ENCODE measurements around the gene RASSF4. TPM values are rescaled to one million over a fixed set of nuclear protein-coding genes. Genes with fewer than 3 reads are reported as not detected.

The RASSF4 gene
- total RNA-seq, 2 experiments from 2014 or later: 0.76 to 1.6 TPM

DNA sequence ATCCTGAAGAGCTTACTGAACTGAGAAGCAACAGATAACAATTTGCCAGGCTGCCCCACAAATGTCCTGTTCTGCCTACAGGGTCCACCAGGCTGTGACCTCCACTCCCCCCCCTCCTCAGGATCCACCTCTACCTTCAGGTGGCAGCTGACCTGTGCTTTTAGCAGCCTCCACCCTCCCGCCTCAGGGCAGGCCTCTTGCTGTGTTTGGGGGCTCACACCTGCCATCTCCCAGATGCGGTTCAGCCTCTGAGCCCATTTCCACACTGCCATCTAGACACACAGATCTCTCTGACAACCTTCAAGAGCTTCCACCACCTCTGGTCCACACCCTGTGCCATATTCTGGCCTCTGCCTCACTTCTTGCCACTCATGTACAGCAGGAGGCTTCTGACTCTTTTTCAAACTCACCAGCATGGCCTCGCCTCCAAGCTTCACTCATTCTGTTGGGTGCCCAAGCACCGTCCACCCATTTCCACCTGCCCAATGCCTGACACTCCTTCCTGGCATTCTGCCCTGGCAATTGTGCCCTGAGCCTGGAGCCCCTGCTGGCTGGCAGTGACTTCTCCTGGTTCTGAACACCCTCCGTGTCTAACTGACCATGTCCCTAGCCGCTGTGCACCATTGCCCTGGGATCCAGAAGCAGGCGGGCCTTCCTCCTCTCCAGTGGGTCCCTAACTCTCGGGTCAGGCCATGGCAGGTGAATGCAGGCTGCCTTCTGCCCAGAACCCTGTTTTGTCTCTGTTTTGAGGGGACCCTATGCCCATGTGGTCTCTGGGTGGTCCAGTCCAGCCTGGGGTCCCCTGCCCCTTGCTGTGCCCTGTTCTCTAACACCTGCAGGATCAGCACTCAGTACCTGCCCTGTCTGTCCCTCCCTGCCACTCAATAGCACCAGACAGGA, 30.0 kb upstream of the RASSF4 start:
- ATAC-seq (no peak), DNase-seq (no peak)
- POLR2A ChIA-PET: no interaction called here
- Mint-ChIP-seq H3K9me3 (ENCODE audit: insufficient read depth) (no peaks in the 10 kb centered on the region), H3K4me3 (no peak overlapping the region), H3K4me1 (ENCODE audit: low read depth) (peaks cover 12% of the 10 kb centered on the region), H3K27me3 (ENCODE audit: low read depth) (no peaks in the 10 kb centered on the region), H3K27ac (no peak overlapping the region), H3K36me3 (ENCODE audit: low read depth) (no peaks in the 10 kb centered on the region)
- CTCF ChIA-PET: interaction anchor here (0.9 kb wide), 1 partner anchor 36 kb away, joined by 3 read pairs; no protein-coding TSS in a partner anchor

DNA sequence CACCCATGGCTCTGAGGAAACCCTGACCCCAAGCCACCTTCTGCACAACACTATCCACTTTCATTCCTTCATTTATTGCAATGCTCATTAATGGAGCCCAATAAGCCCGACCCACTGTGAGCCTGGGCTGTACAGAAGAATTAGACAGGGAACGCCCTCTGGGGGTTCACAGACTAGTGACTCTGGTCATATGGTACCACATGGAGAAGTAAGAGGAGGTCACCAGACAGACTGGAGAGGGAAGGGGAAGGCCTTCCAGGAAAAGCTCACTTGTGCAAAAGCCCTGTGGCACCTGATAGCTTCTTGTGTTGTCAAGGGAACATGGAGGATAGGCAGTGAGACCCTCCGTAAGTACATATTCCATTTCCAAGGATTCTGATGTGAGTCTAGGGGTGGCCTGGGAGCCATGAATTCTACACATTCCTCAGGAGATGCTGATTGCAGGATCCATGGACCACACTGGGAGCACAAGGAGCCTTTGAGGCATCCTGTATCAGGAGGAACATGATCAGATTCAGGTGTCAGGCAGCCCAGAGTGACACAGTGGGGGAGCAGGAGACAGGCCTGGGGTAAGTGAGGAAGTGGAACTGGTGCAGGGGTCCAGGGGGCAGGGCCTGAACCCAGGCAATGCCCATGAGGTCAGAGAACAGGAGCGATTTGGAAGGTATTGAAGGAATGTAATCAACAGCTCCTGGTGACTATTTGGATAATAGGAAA, 28.5 kb upstream of the RASSF4 start:
- ChIA-PET CTCF (interaction anchor here (2.3 kb wide), 1 partner anchor 22 kb away, joined by 14 read pairs; no protein-coding TSS in a partner anchor), POLR2A (interaction anchor here (0.7 kb wide), 1 partner anchor 543 kb away, joined by 3 read pairs; no protein-coding TSS in a partner anchor)
- ATAC-seq: no peak
- H3K9me3 Mint-ChIP-seq (ENCODE audit: insufficient read depth): no peaks in the 10 kb centered on the region
- H3K27me3 Mint-ChIP-seq (ENCODE audit: low read depth): no peaks in the 10 kb centered on the region
- no peak overlapping the region for H3K4me3 Mint-ChIP-seq
- DNase-seq: no peak
- H3K27ac Mint-ChIP-seq: no peak overlapping the region
- H3K4me1 Mint-ChIP-seq (ENCODE audit: low read depth): peaks cover 22% of the 10 kb centered on the region
- no peaks in the 10 kb centered on the region for H3K36me3 Mint-ChIP-seq (ENCODE audit: low read depth)

DNA sequence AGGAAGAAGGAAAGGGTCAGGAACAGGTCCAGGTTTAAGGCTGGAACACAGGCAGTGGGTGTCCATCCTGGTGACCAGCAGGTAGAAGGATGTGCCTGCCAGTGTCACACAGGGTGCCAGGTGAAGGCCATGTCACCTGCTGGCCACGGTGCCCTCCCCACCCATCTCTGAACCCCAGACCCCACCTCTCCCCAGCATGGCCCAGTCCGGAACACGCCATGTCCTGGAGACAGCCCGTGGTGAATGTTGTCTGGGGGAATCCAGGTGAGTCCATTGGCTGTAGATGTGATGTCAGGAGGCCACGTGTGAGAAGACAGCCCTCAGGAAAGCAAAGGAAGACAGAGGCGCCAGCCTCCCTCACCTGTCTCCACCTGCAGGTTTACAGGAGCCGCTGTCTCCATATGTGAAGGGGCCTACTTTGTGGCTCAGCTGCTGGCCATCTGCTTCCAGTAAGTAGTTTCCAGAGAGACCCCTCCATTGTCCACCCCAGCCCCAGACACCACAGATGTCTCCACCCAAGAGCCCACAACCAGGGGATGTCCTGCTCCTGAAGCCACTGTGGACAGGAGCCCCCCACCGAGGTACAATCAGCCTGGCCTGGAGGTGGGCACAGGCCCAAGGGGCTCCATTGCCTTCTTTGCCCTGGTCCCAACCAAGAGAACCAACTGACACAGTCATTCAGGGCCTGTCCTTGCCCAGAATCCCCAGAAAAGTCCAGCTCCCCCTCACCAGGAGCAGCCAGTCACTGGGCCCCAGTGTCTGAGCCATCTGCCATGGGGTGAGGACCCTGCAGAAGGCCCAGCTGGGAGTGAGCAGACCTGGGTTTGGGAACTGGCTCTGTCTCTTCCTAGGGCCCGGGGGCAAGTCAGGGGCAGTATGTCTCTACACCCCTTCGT, 27.7 kb upstream of the RASSF4 start:
- ATAC-seq (no peak), DNase-seq (no peak)
- Mint-ChIP-seq H3K27me3 (ENCODE audit: low read depth) (no peaks in the 10 kb centered on the region), H3K27ac (no peak overlapping the region), H3K4me1 (ENCODE audit: low read depth) (peaks cover 29% of the 10 kb centered on the region), H3K9me3 (ENCODE audit: insufficient read depth) (no peaks in the 10 kb centered on the region), H3K36me3 (ENCODE audit: low read depth) (no peaks in the 10 kb centered on the region), H3K4me3 (no peak overlapping the region)
- ChIA-PET CTCF (interaction anchor here (1.3 to 2.8 kb wide), 16 partner anchors 10 to 109 kb away, joined by 3 to 53 read pairs (median 14); partner anchors contain the start of genes DEPP1 and ZNF22), POLR2A (interaction anchor here (0.7 to 1.4 kb wide), 3 partner anchors 19 to 544 kb away, joined by 3 to 6 read pairs (median 3); no protein-coding TSS in a partner anchor)

DNA sequence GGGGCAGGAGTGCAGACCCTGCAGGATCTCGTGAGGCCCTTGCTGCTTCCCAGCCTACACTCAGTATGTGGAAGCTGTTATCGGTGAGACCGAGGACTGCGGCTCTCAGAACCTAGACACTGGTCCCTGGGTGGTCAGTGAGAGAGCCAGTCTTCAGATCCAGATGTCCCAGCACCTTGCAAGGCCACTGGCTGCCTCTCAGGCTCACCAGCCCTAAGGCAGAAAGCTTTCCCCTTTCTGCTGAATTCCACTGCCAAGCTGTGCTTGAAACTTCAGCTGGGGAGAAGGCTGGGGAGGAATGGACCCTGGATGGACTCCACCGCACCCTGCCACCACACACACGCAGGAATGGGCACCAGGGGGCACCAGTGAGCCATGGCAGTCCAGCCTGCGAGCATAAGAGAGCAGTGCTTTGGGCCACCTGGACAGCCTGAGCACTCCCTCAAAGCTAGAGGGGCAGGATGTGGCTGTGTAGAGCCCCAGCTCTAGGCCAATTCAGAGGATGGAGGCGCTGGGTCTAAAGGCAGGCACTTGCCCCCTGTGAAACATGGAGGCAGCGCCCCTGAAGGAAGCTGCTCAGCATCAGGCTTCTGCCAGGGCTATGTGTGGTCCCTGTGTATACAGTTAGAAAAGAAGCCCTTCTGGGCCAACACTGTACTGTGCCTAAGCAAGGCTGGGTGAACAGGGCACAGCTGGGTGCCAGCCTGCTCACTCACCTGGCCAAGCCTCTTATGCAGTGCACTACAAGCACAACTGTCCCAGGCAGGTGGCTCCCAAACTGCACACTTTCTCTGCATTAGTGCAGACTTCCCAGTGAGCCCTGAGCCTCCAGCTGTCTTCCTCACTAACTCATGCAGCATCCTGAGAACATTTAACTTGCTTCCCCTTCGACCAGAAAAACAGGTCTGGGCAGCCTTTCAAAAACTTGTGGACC, 26.8 kb upstream of the RASSF4 start:
- H3K27me3 Mint-ChIP-seq (ENCODE audit: low read depth): no peaks in the 10 kb centered on the region
- POLR2A ChIA-PET: interaction anchor here (0.8 to 1.4 kb wide), 4 partner anchors 18 to 67 kb away, joined by 3 to 6 read pairs (median 3); no protein-coding TSS in a partner anchor
- CTCF ChIA-PET: interaction anchor here (0.6 to 2.8 kb wide), 31 partner anchors 9 to 317 kb away, joined by 3 to 53 read pairs (median 6); partner anchors contain the start of genes DEPP1, TMEM72 and ZNF22
- H3K27ac Mint-ChIP-seq: peak overlapping the region; percentile 41
- ATAC-seq: peak; percentile 98
- no peaks in the 10 kb centered on the region for H3K9me3 Mint-ChIP-seq (ENCODE audit: insufficient read depth)
- no peak overlapping the region for H3K4me3 Mint-ChIP-seq
- peak; percentile 89 for DNase-seq
- no peaks in the 10 kb centered on the region for H3K36me3 Mint-ChIP-seq (ENCODE audit: low read depth)
- H3K4me1 Mint-ChIP-seq (ENCODE audit: low read depth): peaks cover 34% of the 10 kb centered on the region

DNA sequence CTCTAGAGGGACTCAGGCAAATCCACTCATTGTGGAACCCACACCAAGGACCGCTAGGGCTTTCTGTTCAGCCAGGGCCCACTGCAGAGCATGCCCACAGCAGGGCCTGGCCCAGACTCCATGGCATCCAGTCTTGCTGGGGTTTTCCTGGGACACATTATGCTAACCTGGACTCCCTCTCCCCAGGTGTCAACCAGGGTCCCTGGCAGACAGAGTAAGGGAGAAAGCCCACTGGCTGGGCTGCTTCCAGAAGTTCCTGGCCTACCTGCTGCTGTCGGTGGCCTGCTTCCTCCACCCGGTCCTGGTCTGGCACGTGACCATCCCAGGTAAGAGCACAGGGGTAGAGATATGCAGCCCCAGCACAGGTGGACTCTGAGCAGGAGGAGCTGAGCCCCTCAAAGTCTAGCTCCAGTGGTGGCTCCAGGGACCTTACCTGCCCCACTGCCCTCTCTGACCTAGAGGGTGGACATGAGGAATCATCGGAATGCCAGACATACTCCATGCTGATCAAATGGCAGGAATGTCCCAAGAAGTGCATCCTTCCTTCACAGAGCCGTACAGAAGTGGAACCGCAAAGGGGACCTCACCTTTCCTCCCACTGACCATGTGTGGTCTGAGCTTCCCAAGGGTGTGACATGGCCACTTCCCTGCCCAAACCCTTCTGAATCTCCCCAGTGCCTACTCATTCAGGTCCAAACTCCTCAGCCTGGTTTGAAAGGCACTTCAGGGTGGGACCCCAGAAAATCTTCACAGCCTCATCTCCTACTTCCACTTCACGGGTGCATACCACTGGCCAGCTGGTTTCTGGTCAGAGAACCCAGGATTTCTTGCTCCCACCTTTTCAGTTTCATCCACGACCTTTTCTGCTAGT, 25.9 kb upstream of the RASSF4 start:
- Mint-ChIP-seq H3K27ac (peak overlapping the region; percentile 41), H3K27me3 (ENCODE audit: low read depth) (no peaks in the 10 kb centered on the region), H3K4me3 (no peak overlapping the region), H3K4me1 (ENCODE audit: low read depth) (peaks cover 34% of the 10 kb centered on the region), H3K9me3 (ENCODE audit: insufficient read depth) (no peaks in the 10 kb centered on the region), H3K36me3 (ENCODE audit: low read depth) (no peaks in the 10 kb centered on the region)
- ChIA-PET POLR2A (interaction anchor here (0.8 to 1.4 kb wide), 4 partner anchors 17 to 67 kb away, joined by 3 to 6 read pairs (median 3); no protein-coding TSS in a partner anchor), CTCF (interaction anchor here (0.6 to 2.8 kb wide), 32 partner anchors 8 to 316 kb away, joined by 3 to 53 read pairs (median 6); partner anchors contain the start of genes DEPP1, TMEM72 and ZNF22)
- DNase-seq (no peak), ATAC-seq (no peak)

DNA sequence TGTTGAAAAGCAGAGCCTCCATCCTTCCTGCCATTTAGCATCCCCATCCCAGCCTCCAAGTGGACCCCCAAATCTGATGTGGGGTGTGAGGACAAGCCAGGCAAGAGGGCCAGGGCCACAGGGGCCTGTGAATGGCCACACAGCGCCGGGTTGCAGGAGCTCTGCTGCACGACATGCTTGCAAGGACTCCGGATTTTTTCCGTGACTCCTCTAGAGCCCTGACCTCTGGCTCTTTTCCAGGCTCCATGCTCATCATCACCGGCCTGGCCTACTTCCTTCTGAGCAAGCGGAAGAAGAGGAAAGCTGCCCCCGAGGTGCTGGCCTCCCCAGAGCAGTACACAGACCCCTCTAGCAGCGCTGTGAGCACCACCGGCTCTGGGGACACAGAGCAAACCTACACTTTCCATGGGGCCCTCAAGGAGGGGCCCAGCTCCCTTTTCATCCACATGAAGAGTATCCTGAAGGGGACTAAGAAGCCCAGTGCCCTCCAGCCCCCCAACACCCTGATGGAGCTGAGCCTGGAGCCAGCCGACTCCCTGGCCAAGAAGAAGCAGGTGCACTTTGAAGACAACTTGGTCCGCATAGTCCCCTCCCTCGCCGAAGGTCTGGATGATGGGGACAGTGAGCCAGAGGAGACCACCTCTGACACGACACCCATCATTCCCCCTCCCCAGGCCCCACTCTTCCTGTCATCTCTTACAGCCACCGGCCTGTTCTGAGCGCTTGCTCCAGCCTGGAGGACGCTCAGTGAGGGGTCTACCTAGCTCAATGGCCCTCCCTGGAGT, 25.0 kb upstream of the RASSF4 start:
- H3K27ac Mint-ChIP-seq: no peak overlapping the region
- no peaks in the 10 kb centered on the region for H3K27me3 Mint-ChIP-seq (ENCODE audit: low read depth)
- H3K4me3 Mint-ChIP-seq: no peak overlapping the region
- CTCF ChIA-PET: interaction anchor here (1.1 to 2.8 kb wide), 5 partner anchors 18 to 74 kb away, joined by 3 to 35 read pairs (median 7); no protein-coding TSS in a partner anchor
- ATAC-seq (no peak), DNase-seq (no peak)
- no peaks in the 10 kb centered on the region for H3K9me3 Mint-ChIP-seq (ENCODE audit: insufficient read depth)
- H3K4me1 Mint-ChIP-seq (ENCODE audit: low read depth): peaks cover 39% of the 10 kb centered on the region
- no peaks in the 10 kb centered on the region for H3K36me3 Mint-ChIP-seq (ENCODE audit: low read depth)
- POLR2A ChIA-PET: interaction anchor here (1.0 kb wide), 1 partner anchor 39 kb away, joined by 3 read pairs; no protein-coding TSS in a partner anchor

DNA sequence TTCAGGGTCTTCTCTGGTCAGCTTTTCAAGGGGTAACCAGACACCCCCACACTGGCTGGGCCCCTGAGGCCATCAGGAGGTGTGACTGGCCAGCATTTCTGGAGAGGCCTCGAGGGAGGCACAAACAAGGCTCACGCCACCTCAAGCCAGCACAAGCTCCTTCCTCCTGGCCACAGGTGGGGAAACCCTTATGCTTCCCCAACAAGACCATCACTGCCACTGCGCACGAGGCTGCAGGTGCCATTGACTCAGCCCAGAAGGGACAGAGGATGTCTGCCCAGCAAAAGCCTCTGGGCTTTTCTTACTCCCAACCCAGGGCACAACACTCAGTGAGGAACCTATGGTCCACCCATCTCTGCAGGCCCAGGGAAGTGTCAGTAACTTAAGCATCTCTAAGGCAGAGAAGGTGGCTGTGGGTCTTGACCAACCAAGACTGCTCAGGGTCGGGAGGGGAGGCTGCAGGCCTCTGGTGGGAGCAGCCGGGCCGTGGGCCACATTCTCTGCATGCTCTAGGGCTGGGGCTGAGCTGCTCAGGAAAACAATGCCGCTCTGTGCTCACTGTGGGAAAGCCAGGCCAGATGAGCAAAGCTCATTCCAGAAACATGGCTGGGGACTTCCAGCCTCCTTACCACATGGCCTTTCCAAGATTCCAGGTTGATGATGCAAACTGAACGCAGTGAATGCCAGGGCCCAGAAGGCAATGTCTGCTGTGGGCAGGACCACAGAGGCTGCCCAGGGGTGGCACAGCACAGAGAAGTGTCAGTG, 24.2 kb upstream of the RASSF4 start:
- H3K9me3 Mint-ChIP-seq (ENCODE audit: insufficient read depth): no peaks in the 10 kb centered on the region
- H3K27ac Mint-ChIP-seq: peak overlapping the region; percentile 65
- DNase-seq (no peak), ATAC-seq (no peak)
- ChIA-PET CTCF (interaction anchor here (1.1 to 2.2 kb wide), 4 partner anchors 17 to 41 kb away, joined by 3 to 7 read pairs (median 4); no protein-coding TSS in a partner anchor), POLR2A (interaction anchor here (1.0 kb wide), 1 partner anchor 38 kb away, joined by 3 read pairs; no protein-coding TSS in a partner anchor)
- H3K27me3 Mint-ChIP-seq (ENCODE audit: low read depth): peaks cover 2% of the 10 kb centered on the region
- H3K4me3 Mint-ChIP-seq: no peak overlapping the region
- H3K36me3 Mint-ChIP-seq (ENCODE audit: low read depth): no peaks in the 10 kb centered on the region
- H3K4me1 Mint-ChIP-seq (ENCODE audit: low read depth): peaks cover 39% of the 10 kb centered on the region

DNA sequence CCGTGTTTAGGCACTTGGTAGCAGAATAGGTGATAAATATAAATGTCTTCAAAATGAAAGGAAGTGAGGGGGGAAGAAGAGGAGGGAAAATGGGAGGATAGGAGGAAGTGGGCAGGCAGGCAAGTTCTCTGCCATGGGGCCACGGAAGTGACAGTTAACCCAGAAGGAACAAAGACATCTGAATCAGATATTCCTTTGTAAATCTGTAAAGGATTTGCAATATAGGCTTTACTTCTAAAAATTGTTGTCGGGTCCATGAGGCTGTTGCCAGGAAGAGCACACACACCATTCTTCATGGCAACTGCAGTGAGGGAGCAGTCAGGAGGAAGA, 23.7 kb upstream of the RASSF4 start:
- Mint-ChIP-seq H3K27me3 (ENCODE audit: low read depth) (peaks cover 2% of the 10 kb centered on the region), H3K4me3 (no peak overlapping the region), H3K36me3 (ENCODE audit: low read depth) (no peaks in the 10 kb centered on the region), H3K27ac (peak overlapping the region; percentile 65), H3K4me1 (ENCODE audit: low read depth) (peaks cover 39% of the 10 kb centered on the region), H3K9me3 (ENCODE audit: insufficient read depth) (no peaks in the 10 kb centered on the region)
- ChIA-PET CTCF (interaction anchor here (1.1 to 2.2 kb wide), 2 partner anchors 38 to 40 kb away, joined by 5 to 7 read pairs; no protein-coding TSS in a partner anchor), POLR2A (no interaction called here)
- ATAC-seq: no peak
- no peak for DNase-seq

All from activated CD8-positive, alpha-beta T cell treated with anti-CD3 and anti-CD28 coated beads, Interleukin-2, amount 10 ng/mL, durations not matched to agents 7 days and 5 days (primary cell).